ENCODE data around the gene KIF3A. TPM values are rescaled to one million over a fixed set of nuclear protein-coding genes. Genes with fewer than 3 reads are reported as not detected.

The KIF3A gene
- polyA plus RNA-seq, 4 donors = 0.54 to 4.7 (median 2.7) TPM

GRCh38 chr5:132760601-132761317 is 23.4 kb upstream of the KIF3A start:
- Histone ChIP-seq H3K9me3 (ENCODE audit: control insufficient read depth in 2 of 2, insufficient read depth in 1 of 2, low read depth in 1 of 2, low read length in 1 of 2) (no peaks in the 10 kb centered on the region), H3K27ac (ENCODE audit: low read depth in 1 of 3, low read length in 2 of 3) (no peak overlapping the region), H3K36me3 (ENCODE audit: control insufficient read depth in 3 of 3, insufficient read depth in 2 of 3, low read depth in 1 of 3, low read length in 3 of 3) (peaks cover 2 to 87% (median 6%) of the 10 kb centered on the region in 3 donors), H3K27me3 (ENCODE audit: control insufficient read depth in 3 of 3, insufficient read depth in 3 of 3, low read length in 3 of 3) (no peaks in the 10 kb centered on the region), H3K4me3 (ENCODE audit: low read depth in 1 of 3, low read length in 3 of 3) (no peak overlapping the region), H3K4me1 (ENCODE audit: control insufficient read depth in 3 of 3, insufficient read depth in 2 of 3, low read depth in 1 of 3, low read length in 2 of 3) (peaks cover 0 to 11% (median 0%) of the 10 kb centered on the region in 3 donors)
- DNase-seq (no peak), FAIRE-seq (no peak)
- WGBS, 3 donors = 93 to 96% (median 95%) methylated on average over 21 of the region's 21 CpGs

- Histone ChIP-seq H3K27ac (ENCODE audit: low read depth in 1 of 3, low read length in 2 of 3) (no peak overlapping the region), H3K4me3 (ENCODE audit: low read depth in 1 of 3, low read length in 3 of 3) (no peak overlapping the region), H3K27me3 (ENCODE audit: control insufficient read depth in 3 of 3, insufficient read depth in 3 of 3, low read length in 3 of 3) (no peaks in the 10 kb centered on the region), H3K4me1 (ENCODE audit: control insufficient read depth in 3 of 3, insufficient read depth in 2 of 3, low read depth in 1 of 3, low read length in 2 of 3) (peaks cover 0 to 11% (median 0%) of the 10 kb centered on the region in 3 donors), H3K9me3 (ENCODE audit: control insufficient read depth in 2 of 2, insufficient read depth in 1 of 2, low read depth in 1 of 2, low read length in 1 of 2) (no peaks in the 10 kb centered on the region), H3K36me3 (ENCODE audit: control insufficient read depth in 3 of 3, insufficient read depth in 2 of 3, low read depth in 1 of 3, low read length in 3 of 3) (peaks cover 2 to 80% (median 6%) of the 10 kb centered on the region in 3 donors)
- DNase-seq (no peak), FAIRE-seq (no peak)
- 95 to 96% (median 96%) methylated on average over 12 of the region's 12 CpGs for WGBS, 3 donors
These were observed 22.7 kb upstream of the KIF3A start for GRCh38 chr5:132760049-132760420.

GRCh38 chr5:132759114-132760048 is 22.0 kb upstream of the KIF3A start:
- FAIRE-seq (no peak), DNase-seq (peak in 1 of 2 donors; percentile 58)
- Histone ChIP-seq H3K27ac (ENCODE audit: low read depth in 1 of 3, low read length in 2 of 3) (no peak overlapping the region), H3K4me1 (ENCODE audit: control insufficient read depth in 3 of 3, insufficient read depth in 2 of 3, low read depth in 1 of 3, low read length in 2 of 3) (peaks cover 0 to 11% (median 0%) of the 10 kb centered on the region in 3 donors), H3K36me3 (ENCODE audit: control insufficient read depth in 3 of 3, insufficient read depth in 2 of 3, low read depth in 1 of 3, low read length in 3 of 3) (peaks cover 2 to 73% (median 3%) of the 10 kb centered on the region in 3 donors), H3K4me3 (ENCODE audit: low read depth in 1 of 3, low read length in 3 of 3) (no peak overlapping the region), H3K27me3 (ENCODE audit: control insufficient read depth in 3 of 3, insufficient read depth in 3 of 3, low read length in 3 of 3) (no peaks in the 10 kb centered on the region), H3K9me3 (ENCODE audit: control insufficient read depth in 2 of 2, insufficient read depth in 1 of 2, low read depth in 1 of 2, low read length in 1 of 2) (no peaks in the 10 kb centered on the region)
- WGBS, 3 donors = 85 to 89% (median 88%) methylated on average over 13 of the region's 13 CpGs

GRCh38 chr5:132758451-132758850 is 21.1 kb upstream of the KIF3A start:
- Histone ChIP-seq H3K27ac (ENCODE audit: low read depth in 1 of 3, low read length in 2 of 3) (peak overlapping the region in 1 of 3 donors; percentile 22), H3K27me3 (ENCODE audit: control insufficient read depth in 3 of 3, insufficient read depth in 3 of 3, low read length in 3 of 3) (no peaks in the 10 kb centered on the region), H3K9me3 (ENCODE audit: control insufficient read depth in 2 of 2, insufficient read depth in 1 of 2, low read depth in 1 of 2, low read length in 1 of 2) (no peaks in the 10 kb centered on the region), H3K4me3 (ENCODE audit: low read depth in 1 of 3, low read length in 3 of 3) (no peak overlapping the region), H3K36me3 (ENCODE audit: control insufficient read depth in 3 of 3, insufficient read depth in 2 of 3, low read depth in 1 of 3, low read length in 3 of 3) (peaks cover 2 to 70% (median 2%) of the 10 kb centered on the region in 3 donors), H3K4me1 (ENCODE audit: control insufficient read depth in 3 of 3, insufficient read depth in 2 of 3, low read depth in 1 of 3, low read length in 2 of 3) (peaks cover 0 to 11% (median 0%) of the 10 kb centered on the region in 3 donors)
- 72 to 80% (median 78%) methylated on average over 13 of the region's 13 CpGs for WGBS, 3 donors
- no peak for FAIRE-seq
- peak; percentile 40 to 61 for DNase-seq

GRCh38 chr5:132756542-132756941 is 19.2 kb upstream of the KIF3A start:
- no peak for FAIRE-seq
- no peaks in the 10 kb centered on the region for H3K9me3 ChIP-seq (ENCODE audit: control insufficient read depth in 2 of 2, insufficient read depth in 1 of 2, low read depth in 1 of 2, low read length in 1 of 2)
- no peak overlapping the region for H3K4me3 ChIP-seq (ENCODE audit: low read depth in 1 of 3, low read length in 3 of 3)
- no peaks in the 10 kb centered on the region for H3K27me3 ChIP-seq (ENCODE audit: control insufficient read depth in 3 of 3, insufficient read depth in 3 of 3, low read length in 3 of 3)
- peaks cover 0 to 11% (median 0%) of the 10 kb centered on the region in 3 donors for H3K4me1 ChIP-seq (ENCODE audit: control insufficient read depth in 3 of 3, insufficient read depth in 2 of 3, low read depth in 1 of 3, low read length in 2 of 3)
- H3K36me3 ChIP-seq (ENCODE audit: control insufficient read depth in 3 of 3, insufficient read depth in 2 of 3, low read depth in 1 of 3, low read length in 3 of 3) = peaks cover 0 to 61% (median 2%) of the 10 kb centered on the region in 3 donors
- no peak overlapping the region for H3K27ac ChIP-seq (ENCODE audit: low read depth in 1 of 3, low read length in 2 of 3)
- DNase-seq = no peak
- WGBS, 3 donors = 91 to 95% (median 91%) methylated on average over 5 of the region's 5 CpGs

GRCh38 chr5:132754947-132755346 is 17.6 kb upstream of the KIF3A start:
- peaks cover 0 to 11% (median 0%) of the 10 kb centered on the region in 3 donors for H3K4me1 ChIP-seq (ENCODE audit: control insufficient read depth in 3 of 3, insufficient read depth in 2 of 3, low read depth in 1 of 3, low read length in 2 of 3)
- no peak overlapping the region for H3K4me3 ChIP-seq (ENCODE audit: low read depth in 1 of 3, low read length in 3 of 3)
- no peak overlapping the region for H3K27ac ChIP-seq (ENCODE audit: low read depth in 1 of 3, low read length in 2 of 3)
- DNase-seq = no peak
- no peaks in the 10 kb centered on the region for H3K9me3 ChIP-seq (ENCODE audit: control insufficient read depth in 2 of 2, insufficient read depth in 1 of 2, low read depth in 1 of 2, low read length in 1 of 2)
- no peaks in the 10 kb centered on the region for H3K27me3 ChIP-seq (ENCODE audit: control insufficient read depth in 3 of 3, insufficient read depth in 3 of 3, low read length in 3 of 3)
- no peak for FAIRE-seq
- H3K36me3 ChIP-seq (ENCODE audit: control insufficient read depth in 3 of 3, insufficient read depth in 2 of 3, low read depth in 1 of 3, low read length in 3 of 3) = peaks cover 0 to 46% (median 2%) of the 10 kb centered on the region in 3 donors

GRCh38 chr5:132754111-132754510 is 16.8 kb upstream of the KIF3A start:
- 92 to 99% (median 96%) methylated on average over 4 of the region's 4 CpGs for WGBS, 3 donors
- peaks cover 0 to 44% (median 2%) of the 10 kb centered on the region in 3 donors for H3K36me3 ChIP-seq (ENCODE audit: control insufficient read depth in 3 of 3, insufficient read depth in 2 of 3, low read depth in 1 of 3, low read length in 3 of 3)
- no peaks in the 10 kb centered on the region for H3K9me3 ChIP-seq (ENCODE audit: control insufficient read depth in 2 of 2, insufficient read depth in 1 of 2, low read depth in 1 of 2, low read length in 1 of 2)
- no peak for DNase-seq
- no peak for FAIRE-seq
- no peak overlapping the region for H3K4me3 ChIP-seq (ENCODE audit: low read depth in 1 of 3, low read length in 3 of 3)
- no peak overlapping the region for H3K27ac ChIP-seq (ENCODE audit: low read depth in 1 of 3, low read length in 2 of 3)
- H3K4me1 ChIP-seq (ENCODE audit: control insufficient read depth in 3 of 3, insufficient read depth in 2 of 3, low read depth in 1 of 3, low read length in 2 of 3) = peaks cover 0 to 8% (median 0%) of the 10 kb centered on the region in 3 donors
- no peaks in the 10 kb centered on the region for H3K27me3 ChIP-seq (ENCODE audit: control insufficient read depth in 3 of 3, insufficient read depth in 3 of 3, low read length in 3 of 3)

- Histone ChIP-seq H3K27ac (ENCODE audit: low read depth in 1 of 3, low read length in 2 of 3) (no peak overlapping the region), H3K27me3 (ENCODE audit: control insufficient read depth in 3 of 3, insufficient read depth in 3 of 3, low read length in 3 of 3) (no peaks in the 10 kb centered on the region), H3K4me3 (ENCODE audit: low read depth in 1 of 3, low read length in 3 of 3) (no peak overlapping the region), H3K4me1 (ENCODE audit: control insufficient read depth in 3 of 3, insufficient read depth in 2 of 3, low read depth in 1 of 3, low read length in 2 of 3) (peaks cover 0 to 6% (median 0%) of the 10 kb centered on the region in 3 donors), H3K9me3 (ENCODE audit: control insufficient read depth in 2 of 2, insufficient read depth in 1 of 2, low read depth in 1 of 2, low read length in 1 of 2) (no peaks in the 10 kb centered on the region), H3K36me3 (ENCODE audit: control insufficient read depth in 3 of 3, insufficient read depth in 2 of 3, low read depth in 1 of 3, low read length in 3 of 3) (peaks cover 0 to 39% (median 2%) of the 10 kb centered on the region in 3 donors)
- DNase-seq (no peak), FAIRE-seq (no peak)
- 44 to 68% (median 60%) methylated on average over 2 of the region's 2 CpGs for whole genome bisulfite sequencing, 3 donors
These were observed 16.0 kb upstream of the KIF3A start for GRCh38 chr5:132753135-132753987.
